Choroid plexus epithelial cell (primary cell): Measurements from ENCODE around the gene PITPNM3.

Source experiments
- DNase-seq: peaks from one replicate; pipeline ENCODE4 v3.0.0-alpha.2; 2010; ENCODE audit warnings: low read depth
- H3K4me3 ChIP-seq: 2 replicates; pipeline ENCODE4 v1.5.1; 2011; ENCODE audit warnings: low read depth, mild to moderate bottlenecking, control low read depth, low read length, moderate library complexity
- TF ChIP-seq, protein P1 (sequence below): conservative IDR thresholded peaks from 2 replicates; pipeline ENCODE4 v1.5.1; 2011; ENCODE audit warnings: low read depth, mild to moderate bottlenecking, control low read depth, inconsistent platforms, low read length, moderate library complexity

The PITPNM3 gene

DNA sequence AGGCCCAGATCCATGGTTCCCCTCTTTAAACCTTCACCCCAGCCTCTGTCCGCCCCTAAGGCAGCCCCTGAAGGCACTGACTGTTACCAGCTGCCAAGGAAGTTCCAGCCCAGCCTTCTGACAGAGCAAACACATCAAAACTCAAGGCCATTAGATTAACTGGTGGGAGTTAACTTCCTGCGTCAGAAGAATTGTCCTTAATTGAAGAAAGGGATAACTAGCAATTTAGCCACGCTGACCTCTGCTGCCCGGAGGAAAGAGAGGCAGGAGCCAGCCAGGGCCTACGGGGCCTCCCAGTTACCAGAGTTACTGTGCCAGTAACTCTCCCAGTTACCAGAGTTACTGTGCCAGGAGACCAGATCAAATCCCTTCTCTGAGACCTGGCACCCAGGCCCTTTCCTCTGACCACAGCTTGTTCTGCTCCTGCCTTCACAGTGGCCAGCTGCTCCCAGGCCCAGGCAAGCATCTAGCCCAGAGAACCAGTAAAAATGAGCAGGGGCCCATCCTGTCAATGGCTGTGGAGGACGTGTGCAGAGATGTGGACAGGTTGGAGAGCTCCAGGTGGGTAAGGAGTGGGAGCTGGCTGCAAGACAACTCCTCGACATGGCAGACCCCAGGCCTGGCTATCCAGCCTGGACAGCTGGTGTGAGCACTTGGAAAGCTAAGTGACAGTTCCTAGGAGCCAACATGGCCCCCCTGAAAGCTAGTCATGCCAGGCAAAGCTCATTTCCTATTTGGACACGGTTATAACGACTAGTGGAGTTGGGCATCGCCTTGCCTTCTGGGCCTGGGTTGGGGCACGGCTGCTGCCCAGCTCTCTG is 2.8 kb upstream of the PITPNM3 start:
- TF ChIP-seq, protein P1, sequence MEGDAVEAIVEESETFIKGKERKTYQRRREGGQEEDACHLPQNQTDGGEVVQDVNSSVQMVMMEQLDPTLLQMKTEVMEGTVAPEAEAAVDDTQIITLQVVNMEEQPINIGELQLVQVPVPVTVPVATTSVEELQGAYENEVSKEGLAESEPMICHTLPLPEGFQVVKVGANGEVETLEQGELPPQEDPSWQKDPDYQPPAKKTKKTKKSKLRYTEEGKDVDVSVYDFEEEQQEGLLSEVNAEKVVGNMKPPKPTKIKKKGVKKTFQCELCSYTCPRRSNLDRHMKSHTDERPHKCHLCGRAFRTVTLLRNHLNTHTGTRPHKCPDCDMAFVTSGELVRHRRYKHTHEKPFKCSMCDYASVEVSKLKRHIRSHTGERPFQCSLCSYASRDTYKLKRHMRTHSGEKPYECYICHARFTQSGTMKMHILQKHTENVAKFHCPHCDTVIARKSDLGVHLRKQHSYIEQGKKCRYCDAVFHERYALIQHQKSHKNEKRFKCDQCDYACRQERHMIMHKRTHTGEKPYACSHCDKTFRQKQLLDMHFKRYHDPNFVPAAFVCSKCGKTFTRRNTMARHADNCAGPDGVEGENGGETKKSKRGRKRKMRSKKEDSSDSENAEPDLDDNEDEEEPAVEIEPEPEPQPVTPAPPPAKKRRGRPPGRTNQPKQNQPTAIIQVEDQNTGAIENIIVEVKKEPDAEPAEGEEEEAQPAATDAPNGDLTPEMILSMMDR, result no peak
- no peak for DNase-seq
- H3K4me3 ChIP-seq, result no peak overlapping the region

DNA sequence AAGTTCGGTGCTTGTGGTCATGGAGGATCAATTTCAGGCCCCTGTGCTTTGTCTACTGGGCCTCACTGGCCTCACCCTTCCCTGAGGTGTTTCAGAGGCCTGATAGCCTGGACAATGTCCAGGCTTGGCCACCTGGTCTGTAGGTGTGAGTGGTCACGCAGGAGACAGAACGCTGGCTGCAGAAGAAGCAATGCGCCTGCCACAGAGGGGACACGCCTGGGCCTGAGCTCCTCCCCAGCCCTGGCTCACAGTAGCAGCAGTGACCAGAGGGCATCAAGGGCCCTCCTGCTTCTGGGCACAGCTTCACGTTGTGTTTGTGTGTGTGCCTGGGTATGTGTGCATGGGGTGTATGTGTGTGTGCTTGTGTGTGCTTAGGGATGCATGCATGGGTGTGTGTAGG is 1.9 kb upstream of the PITPNM3 start:
- TF ChIP-seq, protein P1, result no peak
- no peak overlapping the region for H3K4me3 ChIP-seq
- no peak for DNase-seq

DNA sequence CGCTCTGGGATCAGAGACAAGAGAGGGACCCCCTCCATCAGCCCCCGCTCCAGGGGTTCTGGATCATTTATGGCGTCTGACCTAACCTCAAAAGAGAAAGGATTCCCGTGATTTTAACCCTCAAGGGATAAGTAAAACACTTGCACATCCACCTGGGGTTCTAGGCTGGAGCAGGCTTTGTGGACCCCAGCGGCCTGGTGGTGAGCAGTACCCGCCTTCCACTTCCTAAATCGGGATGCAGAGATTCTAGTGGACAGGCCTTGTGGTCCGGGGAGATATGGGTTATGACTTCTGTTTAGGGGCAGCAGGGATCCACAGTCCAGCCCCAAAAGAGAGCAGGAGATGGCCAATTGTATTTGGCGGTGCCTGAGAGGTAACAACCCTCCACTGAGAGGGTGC is 684 bp upstream of the PITPNM3 start:
- no peak for DNase-seq
- peak overlapping the region; percentile 51 for H3K4me3 ChIP-seq
- TF ChIP-seq, protein P1, result no peak

DNA sequence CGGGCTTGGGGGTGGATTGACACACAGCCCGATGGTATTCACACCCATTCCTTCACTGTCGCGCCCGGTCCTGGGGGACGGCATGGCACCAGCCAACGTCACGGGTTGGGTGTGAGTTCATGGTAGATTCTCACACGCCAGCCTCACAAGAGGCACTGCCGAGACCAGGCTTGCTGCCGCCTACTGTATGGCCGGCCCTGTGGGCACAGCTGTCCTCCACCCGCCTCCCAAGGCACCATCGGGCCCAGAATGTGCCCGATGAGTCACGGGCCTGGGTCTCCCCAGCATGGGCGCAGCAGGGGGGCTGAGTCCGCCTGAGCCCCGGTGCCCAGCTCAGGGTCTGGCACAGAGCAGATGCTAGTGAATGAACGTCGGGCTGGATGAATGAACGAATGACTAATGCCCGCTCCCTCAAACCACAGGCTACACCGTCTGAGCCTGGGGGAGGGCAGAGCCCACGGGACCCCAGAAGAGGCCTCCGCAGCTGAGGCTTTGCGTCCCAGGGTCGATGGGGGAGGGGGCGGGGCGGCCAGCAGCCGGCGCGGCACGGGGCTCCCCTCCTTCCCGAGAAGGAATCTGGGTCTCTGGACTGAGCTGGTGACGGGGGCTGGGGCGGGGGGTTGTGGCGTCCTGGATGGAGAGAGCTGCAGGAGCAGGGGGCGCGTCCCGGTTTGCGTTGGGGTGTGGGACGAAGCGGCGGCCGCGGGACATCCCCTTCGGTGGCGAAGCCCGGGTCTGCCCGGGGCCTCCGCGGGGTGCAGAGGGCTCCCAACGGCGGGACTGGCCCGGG is 829 bp downstream of the PITPNM3 start:
- peak; percentile 37 for DNase-seq
- H3K4me3 ChIP-seq, result peak overlapping the region; percentile 51
- TF ChIP-seq, protein P1, result no peak

DNA sequence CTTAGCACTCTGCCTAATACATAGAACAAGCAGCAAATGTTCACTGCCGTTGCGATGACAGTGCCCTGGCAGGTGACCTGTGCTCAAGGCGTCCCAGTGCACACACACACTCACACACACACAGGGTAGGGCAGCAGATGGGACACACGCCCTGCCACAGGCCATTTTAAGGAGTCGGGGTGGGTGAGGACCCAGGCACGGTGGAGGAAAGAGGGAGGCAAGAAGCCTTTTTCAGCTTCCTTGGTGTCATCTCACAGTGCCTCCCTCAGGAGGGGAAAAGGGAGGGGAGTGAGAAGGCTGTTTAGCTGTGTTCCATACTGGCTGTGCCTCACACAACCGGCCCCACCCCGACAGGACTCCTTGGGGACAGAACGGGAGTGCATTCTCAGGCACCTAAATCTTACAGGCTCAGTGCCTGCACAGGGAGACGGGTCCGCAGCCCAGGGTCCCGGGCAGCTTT is 1.5 kb downstream of the PITPNM3 start:
- peak overlapping the region; percentile 51 for H3K4me3 ChIP-seq
- TF ChIP-seq, protein P1, result no peak
- no peak for DNase-seq

DNA sequence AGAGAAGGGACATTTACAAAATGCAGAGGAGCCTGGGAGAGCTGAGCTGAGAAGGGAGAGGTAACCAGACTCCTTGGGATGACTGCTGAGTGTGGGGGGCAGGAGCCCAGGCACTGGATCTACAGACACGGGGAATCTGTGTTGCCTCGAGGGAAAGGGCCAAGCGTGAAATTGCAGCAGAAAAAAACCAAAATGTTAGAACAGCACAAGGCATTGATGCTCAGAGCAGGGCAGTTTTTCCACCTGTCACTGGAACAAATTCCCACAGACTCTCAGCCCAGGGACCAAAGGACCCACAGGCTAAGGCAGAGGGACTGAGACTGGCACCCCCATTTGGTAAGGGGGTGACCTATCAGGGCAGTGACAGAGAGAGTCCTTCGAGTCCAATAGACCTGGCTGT is 2.0 kb downstream of the PITPNM3 start:
- H3K4me3 ChIP-seq, result no peak overlapping the region
- DNase-seq, result no peak
- TF ChIP-seq, protein P1, result no peak
